Measurements from ENCODE around the gene EFCAB14.

- TF ChIP-seq, protein P1, sequence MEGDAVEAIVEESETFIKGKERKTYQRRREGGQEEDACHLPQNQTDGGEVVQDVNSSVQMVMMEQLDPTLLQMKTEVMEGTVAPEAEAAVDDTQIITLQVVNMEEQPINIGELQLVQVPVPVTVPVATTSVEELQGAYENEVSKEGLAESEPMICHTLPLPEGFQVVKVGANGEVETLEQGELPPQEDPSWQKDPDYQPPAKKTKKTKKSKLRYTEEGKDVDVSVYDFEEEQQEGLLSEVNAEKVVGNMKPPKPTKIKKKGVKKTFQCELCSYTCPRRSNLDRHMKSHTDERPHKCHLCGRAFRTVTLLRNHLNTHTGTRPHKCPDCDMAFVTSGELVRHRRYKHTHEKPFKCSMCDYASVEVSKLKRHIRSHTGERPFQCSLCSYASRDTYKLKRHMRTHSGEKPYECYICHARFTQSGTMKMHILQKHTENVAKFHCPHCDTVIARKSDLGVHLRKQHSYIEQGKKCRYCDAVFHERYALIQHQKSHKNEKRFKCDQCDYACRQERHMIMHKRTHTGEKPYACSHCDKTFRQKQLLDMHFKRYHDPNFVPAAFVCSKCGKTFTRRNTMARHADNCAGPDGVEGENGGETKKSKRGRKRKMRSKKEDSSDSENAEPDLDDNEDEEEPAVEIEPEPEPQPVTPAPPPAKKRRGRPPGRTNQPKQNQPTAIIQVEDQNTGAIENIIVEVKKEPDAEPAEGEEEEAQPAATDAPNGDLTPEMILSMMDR (IDR thresholded peaks at IDR 0.05; ENCODE audit: low read length) = no peak
- no peak for TF ChIP-seq EZH2 (IDR thresholded peaks at IDR 0.05; ENCODE audit: borderline replicate concordance, low read length)
These were observed 49.5 kb upstream of the EFCAB14 start for GRCh38 chr1:46768445-46768844.

Measured in OCI-LY1 (cell line).